Cerebellar nuclear complex (tissue), 1 donor: ENCODE measurements around the gene FGFBP1.

Experiments used
- DNase-seq, 2 experiments: peaks; one replicate each; lab custom pipeline; 2025; lab: John Stamatoyannopoulos, UW

FGFBP1 gene

GRCh38 chr4:15912961-15913630 is 25.4 kb downstream of the FGFBP1 start:
- DNase-seq, result no peak

- no peak for DNase-seq
Observed at GRCh38 chr4:15912236-15912635, 26.3 kb downstream of the FGFBP1 start.

GRCh38 chr4:15910155-15910940 is 28.2 kb downstream of the FGFBP1 start:
- DNase-seq, result no peak

DNA sequence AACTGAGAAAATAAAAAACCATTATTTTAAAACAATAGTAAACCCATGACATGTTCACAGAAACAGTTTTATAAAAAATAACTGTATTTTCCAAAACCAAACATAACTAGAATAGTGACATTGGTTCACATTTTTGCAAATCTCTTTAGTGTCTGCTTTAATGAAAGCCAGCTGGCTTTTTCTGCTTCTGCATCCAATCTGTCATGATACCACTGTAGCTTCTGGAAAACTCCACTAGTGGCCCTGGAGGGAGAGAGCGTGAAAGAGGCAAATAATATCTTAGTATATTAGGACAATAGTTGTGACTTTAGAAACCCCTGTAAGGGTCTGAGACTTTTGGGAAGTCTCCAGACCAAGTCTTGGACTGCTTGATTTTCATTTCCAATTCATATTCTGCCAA is 31.1 kb downstream of the FGFBP1 start:
- DNase-seq, result no peak

GRCh38 chr4:15906020-15906443 is 32.5 kb downstream of the FGFBP1 start:
- DNase-seq, result no peak

GRCh38 chr4:15902746-15903145 is 35.8 kb downstream of the FGFBP1 start:
- DNase-seq, result no peak

DNA sequence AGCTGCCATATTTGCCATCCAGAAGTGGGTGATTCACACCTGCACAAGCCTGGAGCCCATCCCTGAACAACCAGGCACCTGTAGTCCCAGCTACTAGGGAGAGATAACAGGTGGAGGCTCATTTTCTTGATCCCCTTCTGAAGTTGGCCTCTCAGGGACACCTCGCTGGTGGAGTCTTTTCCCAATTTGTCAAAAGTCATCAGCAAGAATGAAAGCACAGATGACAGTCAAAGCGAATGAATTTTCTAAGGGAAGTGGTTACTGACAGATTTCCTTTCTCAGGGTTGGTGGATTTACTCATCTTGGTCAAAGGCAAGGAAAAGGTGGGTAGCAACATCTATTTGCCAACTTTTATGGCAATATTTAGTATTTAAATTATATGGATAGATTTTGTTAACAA is 36.5 kb downstream of the FGFBP1 start:
- no peak for DNase-seq

DNA sequence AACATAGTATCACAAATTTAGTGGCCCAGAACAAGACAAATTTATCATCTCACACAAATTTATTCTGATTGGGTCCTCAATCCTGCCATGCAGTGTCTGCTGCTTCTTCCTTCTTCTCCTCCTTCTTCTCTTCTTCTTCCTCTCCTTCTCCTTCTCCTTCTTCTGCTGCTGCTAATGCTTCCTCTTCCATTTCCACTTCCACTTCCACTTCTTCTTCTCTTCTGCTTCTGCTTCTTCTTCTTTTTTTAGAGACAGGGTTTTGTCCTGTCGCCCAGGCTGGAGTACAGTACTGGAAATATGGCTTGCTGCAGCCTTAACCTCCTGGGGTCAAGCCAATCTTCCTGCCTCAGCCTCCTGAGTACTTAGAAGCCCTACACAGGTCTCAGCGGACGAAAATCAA is 37.5 kb downstream of the FGFBP1 start:
- no peak for DNase-seq

GRCh38 chr4:15899511-15899910 is 39.0 kb downstream of the FGFBP1 start:
- no peak for DNase-seq

- no peak for DNase-seq
Observed at GRCh38 chr4:15898902-15899301, 39.6 kb downstream of the FGFBP1 start.

DNA sequence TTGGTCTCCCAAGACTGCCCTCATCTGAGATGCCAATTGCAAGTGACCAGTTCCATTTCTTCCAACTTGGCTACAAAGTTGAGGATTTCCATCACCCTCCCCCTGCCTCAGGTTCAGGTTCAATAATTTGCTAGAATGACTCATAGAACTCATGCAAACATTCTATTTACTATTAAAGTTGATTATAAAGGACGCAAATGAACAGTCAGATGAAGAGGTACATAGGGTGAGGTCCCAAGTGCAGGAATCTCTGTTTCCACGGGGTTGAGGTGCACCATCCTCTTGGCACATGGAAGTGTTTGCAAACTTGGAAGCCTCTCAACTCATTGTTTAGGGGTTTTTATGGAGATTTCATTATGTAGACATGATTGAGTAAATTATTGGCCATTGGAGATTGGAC is 41.0 kb downstream of the FGFBP1 start:
- DNase-seq, result no peak

- DNase-seq, result no peak
Observed at GRCh38 chr4:15894921-15895916, 43.3 kb downstream of the FGFBP1 start.

DNA sequence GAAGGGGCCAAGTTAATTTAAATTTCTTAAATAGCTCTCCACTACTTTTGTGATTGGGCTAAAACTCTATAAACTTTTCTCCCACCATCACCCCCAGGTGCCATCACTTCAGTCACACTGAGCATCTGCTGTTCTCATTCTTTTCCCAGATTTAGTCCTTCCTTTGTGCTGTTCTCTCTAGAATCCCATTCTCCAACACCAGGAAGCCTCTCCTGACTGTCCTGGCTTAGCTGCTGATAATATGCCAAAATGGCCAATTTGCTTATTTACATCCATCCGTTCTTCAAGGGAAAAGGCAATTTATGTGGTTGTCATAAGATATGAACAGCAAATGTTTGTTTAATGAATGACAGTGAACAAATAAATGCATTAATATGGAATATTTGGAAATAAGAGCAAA is 44.1 kb downstream of the FGFBP1 start:
- no peak for DNase-seq

- no peak for DNase-seq
Observed at GRCh38 chr4:15893962-15894361, 44.6 kb downstream of the FGFBP1 start.

DNA sequence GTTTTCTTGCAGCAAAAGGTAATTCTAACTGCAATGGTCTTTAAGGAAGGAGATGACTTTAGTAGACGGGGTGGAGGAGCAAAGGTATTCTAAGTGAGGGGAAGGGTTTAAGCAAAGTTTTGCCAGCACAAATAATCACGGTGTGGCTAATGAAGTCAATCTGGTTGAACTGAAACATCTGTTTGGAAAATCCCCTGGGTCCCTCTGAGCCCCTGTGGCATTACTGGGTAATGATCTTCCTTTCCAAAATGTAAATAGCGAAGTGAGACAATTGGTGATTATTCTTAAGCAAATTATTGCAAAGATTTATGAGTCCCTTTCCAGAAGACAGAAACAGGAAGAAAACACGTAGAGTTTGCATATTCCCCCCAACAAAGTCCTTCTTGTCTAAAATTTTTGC is 47.2 kb downstream of the FGFBP1 start:
- DNase-seq, result no peak

DNA sequence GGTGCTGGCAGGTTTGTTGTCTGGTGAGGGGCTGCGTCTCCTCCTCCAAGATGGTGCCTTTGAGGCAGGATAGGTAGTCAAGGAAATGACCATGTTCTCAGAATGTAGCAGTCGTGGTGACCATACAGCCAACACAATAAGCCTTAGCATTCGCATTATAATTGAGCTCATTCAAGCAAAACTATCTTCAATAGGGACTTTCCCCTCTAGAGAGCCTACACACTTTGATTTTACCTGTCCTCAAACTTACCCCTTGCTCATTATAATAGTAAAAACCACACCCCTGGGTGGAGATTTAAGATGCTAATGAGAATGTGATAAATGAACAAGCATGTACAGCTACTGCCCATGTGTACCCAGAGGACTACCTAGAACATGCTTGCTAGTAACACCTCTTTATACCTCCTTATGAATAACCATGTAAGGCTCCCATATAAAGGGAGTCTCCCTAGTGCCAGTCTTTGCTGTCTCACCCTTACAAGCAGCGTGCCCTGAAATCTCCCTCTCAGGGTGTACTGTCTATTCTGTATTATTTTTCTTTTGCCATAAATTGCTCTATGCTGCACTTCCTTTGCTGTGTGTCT is 48.2 kb downstream of the FGFBP1 start:
- DNase-seq, result no peak

- DNase-seq, result no peak
Observed at GRCh38 chr4:15888515-15888914, 50.0 kb downstream of the FGFBP1 start.
